GDM1 (cell line): ENCODE data around the gene RAPGEF3.

Experiments used
- DNase-seq: peaks from one replicate; lab custom pipeline; 2025; lab: John Stamatoyannopoulos, UW

Gene RAPGEF3

GRCh38 chr12:47718531-47718930 lies 40.1 kb downstream of the RAPGEF3 start:
- no peak for DNase-seq

GRCh38 chr12:47717443-47718193 lies 41.1 kb downstream of the RAPGEF3 start:
- DNase-seq: peak; percentile 73

- no peak for DNase-seq
Observed at GRCh38 chr12:47717046-47717442, 41.6 kb downstream of the RAPGEF3 start.

GRCh38 chr12:47715877-47716548 lies 42.7 kb downstream of the RAPGEF3 start:
- no peak for DNase-seq

GRCh38 chr12:47715393-47715876 lies 43.2 kb downstream of the RAPGEF3 start:
- DNase-seq: peak; percentile 65

GRCh38 chr12:47714826-47715386 lies 43.8 kb downstream of the RAPGEF3 start:
- DNase-seq: no peak

GRCh38 chr12:47712171-47712570 lies 46.5 kb downstream of the RAPGEF3 start:
- no peak for DNase-seq

- DNase-seq: no peak
Observed at GRCh38 chr12:47711448-47711847, 47.2 kb downstream of the RAPGEF3 start.

GRCh38 chr12:47710278-47710677 lies 48.4 kb downstream of the RAPGEF3 start:
- no peak for DNase-seq

GRCh38 chr12:47709671-47710070 lies 49.0 kb downstream of the RAPGEF3 start:
- DNase-seq: no peak

GRCh38 chr12:47709237-47709636 lies 49.4 kb downstream of the RAPGEF3 start:
- DNase-seq: no peak

GRCh38 chr12:47707905-47708543 lies 50.7 kb downstream of the RAPGEF3 start:
- DNase-seq: no peak

- DNase-seq: no peak
Observed at GRCh38 chr12:47707355-47707754, 51.3 kb downstream of the RAPGEF3 start.

GRCh38 chr12:47705566-47706425 lies 52.9 kb downstream of the RAPGEF3 start, which contains the start of gene RPAP3:
Gene RPAP3 (minus strand): TSS chr12:47706030. CDS start chr12:47702840, 3,190 bp downstream.
- peak; percentile 93 for DNase-seq

- DNase-seq: no peak
Observed at GRCh38 chr12:47705229-47705565, 53.5 kb downstream of the RAPGEF3 start.

- DNase-seq: no peak
Observed at GRCh38 chr12:47704719-47705118, 54.0 kb downstream of the RAPGEF3 start.

- no peak for DNase-seq
Observed at GRCh38 chr12:47700263-47700662, 58.4 kb downstream of the RAPGEF3 start.

- no peak for DNase-seq
Observed at GRCh38 chr12:47698631-47699030, 60.0 kb downstream of the RAPGEF3 start.

GRCh38 chr12:47698055-47698454 lies 60.6 kb downstream of the RAPGEF3 start:
- DNase-seq: no peak

GRCh38 chr12:47689215-47689614 lies 69.5 kb downstream of the RAPGEF3 start:
- DNase-seq: no peak

- no peak for DNase-seq
Observed at GRCh38 chr12:47687636-47688035, 71.0 kb downstream of the RAPGEF3 start.
